Kidney glomerular epithelial cell (primary cell): ENCODE measurements around the gene PFKFB1.

Source experiments
- DNase-seq: peaks from one replicate; lab custom pipeline; 2025; lab: John Stamatoyannopoulos, UW

The PFKFB1 gene

DNA sequence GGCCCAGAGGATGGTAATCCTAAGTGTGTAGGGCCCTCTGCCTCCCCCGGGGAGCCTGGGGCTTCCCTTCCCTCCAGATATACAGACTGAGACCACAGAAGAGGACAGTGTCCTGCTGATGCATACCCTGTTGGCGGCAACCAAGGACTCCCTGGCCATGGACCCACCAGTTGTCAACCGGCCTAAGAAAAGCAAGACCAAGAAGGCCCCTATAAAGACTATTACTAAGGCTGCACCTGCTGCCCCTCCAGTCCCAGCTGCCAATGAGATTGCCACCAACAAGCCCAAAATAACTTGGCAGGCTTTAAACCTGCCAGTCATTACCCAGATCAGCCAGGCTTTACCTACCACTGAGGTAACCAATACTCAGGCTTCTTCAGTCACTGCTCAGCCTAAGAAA lies 71.4 kb downstream of the PFKFB1 start:
- DNase-seq, result no peak

- peak; percentile 6 for DNase-seq
Measured at GRCh38 chrX:54921427-54922021, 72.5 kb downstream of the PFKFB1 start.

GRCh38 chrX:54920610-54921426 lies 73.2 kb downstream of the PFKFB1 start, which contains the start of gene TRO:
Gene TRO (plus strand): TSS chrX:54920824. CDS start chrX:54922247, 1,423 bp downstream.
- peak; percentile 3 for DNase-seq

- DNase-seq, result no peak
Measured at GRCh38 chrX:54909941-54910340, 84.0 kb downstream of the PFKFB1 start.

- no peak for DNase-seq
Measured at GRCh38 chrX:54894159-54894558, 99.8 kb downstream of the PFKFB1 start.

DNA sequence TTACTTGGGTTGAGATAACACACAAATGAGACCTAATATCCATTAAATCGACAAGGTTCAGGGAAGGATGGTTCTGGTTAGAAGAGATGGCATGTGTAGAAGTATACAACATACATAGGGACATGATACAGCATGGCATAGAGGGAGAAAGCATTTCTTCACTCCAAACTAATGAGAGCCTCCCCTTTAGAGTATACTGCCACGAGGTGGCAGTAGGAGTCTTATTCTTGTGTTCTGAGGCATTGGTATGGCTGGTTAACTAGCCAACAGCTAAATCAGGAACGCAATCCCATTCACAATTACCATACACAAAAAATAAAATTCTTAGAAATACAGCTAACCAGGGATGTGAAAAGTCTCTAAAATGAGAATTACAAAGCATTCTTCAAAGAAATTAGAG lies 102.4 kb downstream of the PFKFB1 start:
- DNase-seq, result no peak

DNA sequence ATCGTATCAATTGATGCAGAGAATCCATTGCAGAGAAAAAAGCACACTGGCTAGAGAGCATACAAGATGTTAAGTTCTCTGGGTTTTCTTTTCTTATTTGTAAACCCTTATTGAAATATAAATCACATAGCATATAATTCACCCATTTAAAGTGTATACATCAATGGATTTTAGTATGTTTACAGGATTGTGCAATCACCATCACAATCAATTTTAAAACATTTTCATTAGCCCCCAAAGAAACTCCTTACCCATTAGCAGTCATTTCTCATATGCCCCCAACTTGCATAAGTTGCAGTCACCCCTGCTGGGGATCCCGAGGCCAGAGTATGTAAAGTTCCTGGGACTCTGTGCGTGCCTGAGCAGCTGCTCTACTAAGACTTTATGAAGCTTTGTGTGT lies 108.2 kb downstream of the PFKFB1 start:
- no peak for DNase-seq
